Endometrium (tissue), 2 donors: ENCODE results near the gene DENND1B.
"Not testable (repeated sequence)": the region's sequence is repeated elsewhere in the genome, so short reads cannot be mapped to it uniquely, and the experiment has no call there.

Experiments used
- FAIRE-seq: peaks from 2 replicates; lab custom pipeline; 2012; peaks lifted over from hg19 to GRCh38; lab: Jason Lieb, UNC
- donor health status: control.
- donor health status: control.

DENND1B gene

DNA sequence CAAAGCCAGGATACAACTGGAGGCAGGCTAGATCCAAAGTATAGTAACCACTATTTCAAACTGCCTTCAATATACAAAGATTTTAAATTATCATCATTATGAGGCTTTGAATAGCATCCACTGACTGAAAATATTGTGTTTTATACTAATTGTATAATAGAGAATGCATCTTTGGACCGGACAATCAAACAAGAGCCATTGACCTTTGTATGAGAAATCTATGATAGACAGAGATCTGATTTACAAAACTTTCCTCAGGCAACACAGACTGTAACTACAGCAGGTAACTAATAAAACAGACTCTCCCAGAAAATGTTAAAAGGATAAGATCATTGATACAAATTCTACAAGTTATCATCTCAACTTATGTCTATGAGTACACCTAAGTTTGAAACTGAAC is 152.9 kb downstream of the DENND1B start:
- no peak for FAIRE-seq

DNA sequence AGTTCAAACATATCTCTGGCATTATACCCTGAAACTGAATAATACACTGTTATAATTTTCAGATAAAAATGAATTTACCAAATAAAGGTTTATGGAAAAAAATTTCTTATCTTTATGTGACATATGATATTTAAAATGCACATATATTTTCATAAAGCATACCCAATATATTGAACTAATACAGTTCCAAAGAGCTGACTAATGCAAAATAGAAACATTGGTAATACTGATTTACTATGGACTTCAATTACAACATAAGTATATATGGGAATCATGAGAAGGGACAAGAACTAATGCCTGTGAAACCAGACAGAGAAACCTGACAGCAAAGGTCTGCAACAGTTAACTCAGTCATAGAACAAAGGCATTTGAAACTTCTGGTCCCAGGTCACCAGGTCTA is 153.5 kb downstream of the DENND1B start:
- FAIRE-seq, result no peak

DNA sequence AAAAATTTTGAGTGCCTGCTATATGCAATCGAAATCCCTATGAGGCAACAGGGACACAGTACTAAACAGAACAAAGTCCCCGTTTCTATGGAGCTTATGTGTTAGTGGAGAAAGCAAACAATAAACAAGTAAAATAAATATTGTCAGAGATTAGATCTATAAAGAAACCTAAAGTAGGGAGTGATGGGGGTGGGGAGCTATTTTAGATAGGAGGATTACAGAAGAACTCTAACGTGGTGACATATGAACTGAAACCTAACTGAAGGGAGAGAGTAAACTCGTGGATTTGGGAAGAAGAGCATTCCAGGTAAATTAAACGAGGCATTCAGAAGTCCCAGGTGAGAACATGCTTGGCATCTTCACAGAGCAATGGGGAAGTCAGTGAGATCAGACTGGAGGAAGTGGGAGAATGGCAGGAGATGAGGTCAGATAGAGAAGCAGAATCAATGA is 154.5 kb downstream of the DENND1B start:
- FAIRE-seq, result no peak

DNA sequence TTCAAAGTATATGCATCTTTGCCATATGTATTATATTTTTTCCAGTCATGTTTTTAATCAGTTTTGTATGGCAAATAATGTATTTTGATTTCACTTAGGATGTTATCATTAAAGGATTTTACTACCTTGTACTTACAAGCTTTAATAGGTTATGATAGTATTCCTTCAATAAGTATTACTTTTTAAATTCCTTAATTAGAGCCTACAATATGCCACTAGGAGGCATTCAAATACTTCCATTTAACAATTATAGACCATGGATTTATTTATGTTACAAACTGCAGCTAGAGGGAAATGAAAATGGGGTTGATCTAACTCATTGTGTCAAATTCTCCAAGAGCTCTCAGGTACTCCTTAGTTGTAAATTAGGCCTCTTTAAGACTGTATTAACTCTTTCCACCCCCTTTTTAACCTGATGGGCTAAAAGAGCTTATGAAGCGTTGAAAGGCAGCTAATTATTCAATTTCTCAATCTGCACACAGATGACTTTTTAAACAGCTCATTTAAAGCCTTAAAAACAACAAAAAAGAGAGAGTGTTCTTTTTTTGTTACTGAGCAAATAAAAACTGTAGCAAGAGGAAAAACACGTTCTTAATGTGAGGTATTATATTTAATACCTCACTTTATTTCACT is 156.2 kb downstream of the DENND1B start:
- no peak for FAIRE-seq

DNA sequence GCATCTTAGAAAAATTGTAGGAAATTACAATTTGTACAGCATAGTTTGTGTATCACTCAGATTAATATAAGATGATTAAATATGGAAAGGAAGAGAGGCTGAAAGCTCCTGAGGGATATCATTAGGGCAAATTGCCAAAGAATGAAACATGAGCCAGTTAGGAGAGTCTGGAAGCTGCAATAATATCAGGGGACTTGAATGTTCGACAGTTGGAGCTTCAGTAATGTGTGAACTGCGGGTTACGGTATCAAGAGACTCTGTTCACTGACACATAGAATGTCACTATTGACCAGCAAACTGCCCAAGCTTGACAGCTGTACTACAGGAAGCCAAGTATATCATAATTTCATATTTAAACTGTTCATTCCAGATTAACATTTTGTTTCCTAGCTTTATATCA is 157.2 kb downstream of the DENND1B start:
- FAIRE-seq, result no peak

DNA sequence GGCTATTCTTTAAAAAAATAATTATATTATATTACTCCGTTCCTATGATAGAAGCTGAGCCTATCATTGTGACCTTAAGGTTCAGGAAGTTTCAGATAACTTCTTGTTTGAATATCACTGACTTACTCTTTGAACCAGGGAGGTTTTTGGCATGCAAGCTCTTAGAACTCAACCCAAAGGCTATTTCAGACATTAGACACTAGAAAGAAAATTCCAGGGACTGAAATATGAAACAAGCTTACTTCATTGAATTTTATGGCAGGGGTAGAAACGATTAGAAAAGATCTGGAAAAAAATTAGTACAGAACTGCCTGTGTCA is 159.6 kb downstream of the DENND1B start:
- FAIRE-seq, result no peak

DNA sequence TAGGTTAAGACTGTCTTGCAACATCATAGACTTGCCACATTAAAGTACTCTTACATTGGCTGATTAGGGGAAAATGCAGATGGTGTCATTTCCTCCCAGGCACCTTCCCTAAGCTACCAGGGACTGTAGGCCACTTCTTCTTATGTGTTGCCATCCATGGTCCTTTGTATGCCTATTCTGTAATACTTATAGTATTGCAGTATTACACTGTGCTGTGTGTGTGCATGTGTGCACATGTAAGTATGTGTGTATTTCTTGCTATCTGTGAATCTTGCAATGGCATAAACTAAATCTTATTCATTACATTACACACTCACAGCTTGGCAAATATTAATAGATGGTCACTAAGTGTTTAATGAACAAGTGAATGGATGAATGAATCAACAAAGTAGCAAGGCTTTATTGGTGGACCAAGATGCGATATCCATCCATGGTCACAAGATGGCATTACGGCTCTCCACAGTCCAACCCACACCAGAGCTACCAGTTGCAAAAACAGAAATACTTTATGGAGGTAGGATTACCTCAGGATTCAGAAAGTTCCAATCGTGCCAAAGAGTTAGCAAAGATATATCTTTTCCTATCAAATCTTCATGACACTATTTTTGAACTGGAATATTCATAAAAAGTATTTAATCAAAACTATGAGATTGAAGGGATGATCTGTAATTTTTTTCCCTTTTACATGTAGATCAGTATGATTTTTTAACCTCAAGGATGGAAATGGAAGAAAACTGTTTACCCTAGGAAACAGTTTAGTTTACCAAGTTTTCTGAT is 160.2 kb downstream of the DENND1B start:
- no peak for FAIRE-seq

DNA sequence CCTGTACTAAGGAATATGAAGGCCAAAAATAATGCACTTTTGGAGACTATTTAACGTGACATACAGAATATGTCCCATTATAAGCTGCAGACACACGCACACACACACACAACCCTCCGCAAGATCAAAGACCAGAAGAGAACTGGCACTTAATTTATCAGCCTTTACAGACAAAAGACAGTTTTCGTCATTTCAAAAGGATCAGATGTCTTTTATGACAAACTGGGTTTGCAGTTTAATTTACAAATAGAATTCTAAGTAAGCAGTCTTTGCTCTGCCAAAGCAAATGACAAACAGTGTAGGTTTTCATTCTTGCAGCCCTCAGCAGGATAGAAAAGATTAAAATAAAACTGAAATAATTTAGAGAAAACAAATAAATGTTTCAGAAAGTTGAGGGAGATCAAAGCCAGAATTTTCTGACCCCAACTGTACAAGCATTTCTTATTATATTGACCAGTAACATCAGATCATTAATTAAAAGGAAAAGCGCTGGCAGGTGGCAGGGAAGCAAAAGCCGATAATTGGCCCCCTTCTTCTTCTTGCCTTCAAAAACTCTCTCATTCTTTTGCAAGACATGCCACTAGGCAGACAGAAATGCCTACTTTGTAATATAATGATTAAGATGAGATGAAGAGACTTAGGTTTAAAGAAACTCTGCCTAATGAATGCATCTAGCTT is 169.0 kb downstream of the DENND1B start:
- no peak for FAIRE-seq

DNA sequence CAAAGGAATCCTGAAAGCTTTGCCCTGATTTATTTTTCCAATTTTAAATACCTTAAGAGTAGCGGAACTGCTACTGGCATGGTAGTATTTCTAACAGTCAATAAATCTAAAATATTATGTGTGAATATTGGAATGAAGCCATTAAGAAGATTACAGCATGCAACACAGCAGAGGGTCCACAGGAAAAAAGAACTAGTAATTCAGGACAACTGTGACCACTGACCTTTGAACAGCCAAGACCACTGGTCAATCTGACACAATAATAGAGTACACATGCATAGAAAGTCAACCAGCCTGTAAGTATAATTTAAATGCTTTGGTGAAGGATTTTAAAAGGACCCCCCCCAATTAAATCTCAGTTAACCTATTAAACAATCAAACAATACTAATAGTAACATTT is 171.0 kb downstream of the DENND1B start:
- no peak for FAIRE-seq

DNA sequence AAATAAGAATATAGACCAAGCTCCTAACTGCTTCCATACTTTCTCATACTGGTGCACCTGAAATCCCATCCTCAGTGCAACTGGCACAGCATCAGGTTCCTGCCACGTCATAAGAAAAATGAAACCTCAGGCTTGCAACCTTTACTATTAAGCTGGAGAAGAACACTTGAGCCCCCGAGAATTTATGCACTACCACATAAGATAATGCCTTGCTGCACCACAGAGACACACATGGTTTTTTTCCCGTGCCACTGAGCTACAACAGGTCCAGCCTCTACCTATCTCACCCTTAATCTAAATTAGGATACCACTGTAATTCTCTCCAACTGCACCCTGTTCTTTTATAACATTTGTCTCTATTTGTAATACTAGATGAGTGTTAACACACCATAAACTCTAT is 174.5 kb downstream of the DENND1B start:
- FAIRE-seq, result no peak

DNA sequence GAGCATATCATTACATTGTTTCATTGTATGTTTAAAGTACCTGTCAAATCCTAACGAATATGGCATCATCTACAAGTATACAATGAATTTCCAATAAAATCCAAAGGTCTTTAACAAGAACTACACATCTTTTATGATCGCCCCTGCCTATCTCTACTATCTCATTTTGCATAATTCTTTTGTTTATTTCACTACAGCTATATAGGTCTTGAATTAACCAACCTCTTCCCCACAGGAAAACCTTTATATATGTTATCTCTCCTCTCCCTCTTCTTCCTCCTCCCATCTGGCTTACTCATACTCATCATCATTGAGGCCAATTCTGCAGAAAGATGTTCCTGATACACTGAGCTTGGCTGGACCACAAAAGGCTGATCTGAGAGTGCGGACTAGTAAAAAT is 175.5 kb downstream of the DENND1B start:
- no peak for FAIRE-seq

DNA sequence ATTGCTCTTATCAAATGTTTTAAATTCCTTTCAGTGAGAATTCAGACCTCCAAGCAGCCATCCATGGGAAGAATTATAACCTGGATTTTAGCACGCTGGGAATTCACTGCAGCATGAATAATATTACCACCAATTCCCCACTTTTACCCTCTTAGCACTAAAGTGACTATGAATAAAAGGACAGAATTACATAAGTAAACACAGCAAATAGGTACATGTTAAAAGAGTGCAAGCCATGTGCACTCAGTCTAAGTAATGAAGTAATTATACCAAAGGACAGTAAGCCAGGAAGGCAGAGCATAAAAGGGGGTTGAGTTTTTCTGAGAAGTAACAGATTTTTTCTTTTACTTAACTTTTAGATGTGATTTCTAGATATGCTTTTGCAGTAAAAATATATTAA is 176.3 kb downstream of the DENND1B start:
- FAIRE-seq, result no peak

DNA sequence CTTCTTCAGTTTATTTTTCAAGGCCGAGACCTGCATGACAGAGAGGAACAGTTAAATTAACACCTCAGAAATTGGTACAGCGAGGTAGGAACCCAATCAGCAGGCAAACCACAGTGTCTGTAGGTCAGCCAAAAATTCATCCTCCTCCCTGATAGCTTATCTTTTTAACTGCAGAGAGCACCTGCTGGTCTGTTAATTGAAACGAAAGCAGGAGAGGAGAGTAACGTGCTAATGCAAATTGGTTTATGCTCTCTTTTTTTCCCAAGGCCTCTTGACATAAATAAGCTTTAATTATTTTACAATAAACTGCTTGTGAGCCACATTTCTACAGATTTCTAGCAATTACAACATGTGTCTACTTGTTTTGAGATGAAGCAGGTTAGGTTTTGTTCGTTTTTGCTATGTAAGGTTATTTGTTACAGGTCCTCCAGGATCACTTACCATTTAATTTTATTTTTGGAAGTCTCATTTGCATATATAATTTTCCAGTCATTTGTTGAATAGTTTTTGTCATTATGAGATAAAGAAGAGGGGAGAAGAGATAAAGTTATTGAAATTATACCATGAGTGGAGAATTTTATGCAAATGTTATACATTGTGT is 179.9 kb downstream of the DENND1B start:
- FAIRE-seq, result no peak

DNA sequence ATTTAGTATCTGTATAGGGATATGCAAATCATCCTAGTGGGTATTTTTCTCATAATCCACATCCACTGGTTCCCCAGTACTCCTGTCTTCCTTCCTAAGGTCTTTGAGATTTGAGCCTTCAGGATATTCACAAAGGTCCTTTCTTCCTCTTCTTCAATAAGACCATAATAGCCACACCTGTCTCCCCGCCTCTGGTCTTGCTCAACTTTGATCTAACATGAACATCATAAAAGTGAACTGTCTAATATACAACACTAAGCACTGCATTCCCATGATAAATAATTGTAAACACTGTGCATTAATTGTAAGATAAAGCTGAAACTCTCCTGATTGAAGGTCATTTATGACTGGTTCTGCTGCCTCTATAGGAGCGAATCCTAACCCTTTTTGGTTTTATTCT is 184.6 kb downstream of the DENND1B start:
- no peak for FAIRE-seq

DNA sequence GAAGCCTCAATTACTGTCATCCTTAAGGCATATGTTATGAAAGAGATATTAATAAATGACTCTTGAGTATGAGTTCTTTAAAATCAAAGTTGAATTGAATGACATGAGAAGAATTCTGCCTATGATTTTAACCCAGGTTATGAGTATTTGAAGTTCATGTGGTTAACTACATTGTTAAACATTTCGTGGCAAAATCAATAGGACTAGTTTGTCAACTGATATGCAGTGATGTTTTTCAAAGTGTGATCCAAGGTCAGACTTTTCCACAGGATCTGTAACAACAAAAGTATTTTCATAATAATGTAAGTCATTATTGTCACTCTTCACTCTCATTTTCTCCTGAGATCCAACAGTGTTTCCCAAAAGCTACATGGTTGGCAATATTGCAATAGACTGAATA is 189.5 kb downstream of the DENND1B start:
- FAIRE-seq, result no peak

DNA sequence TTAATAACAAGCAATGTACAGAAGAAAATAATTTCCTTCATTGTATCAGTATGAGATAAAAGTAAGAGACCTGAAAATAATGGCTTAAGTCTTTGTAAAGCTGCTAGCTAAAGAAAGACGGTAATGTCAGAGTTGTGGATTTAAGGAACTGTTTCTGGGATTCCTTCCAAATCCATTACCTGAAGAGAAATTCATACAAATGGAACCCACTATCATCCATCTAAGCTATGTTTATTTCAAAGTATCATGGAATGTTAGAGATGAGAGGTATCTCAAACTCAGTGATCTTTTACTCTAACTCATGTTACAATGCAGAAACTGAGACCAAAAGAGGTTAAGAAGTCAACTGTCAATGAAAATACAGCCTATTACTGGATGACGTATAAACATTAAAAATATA is 197.7 kb downstream of the DENND1B start:
- no peak for FAIRE-seq

DNA sequence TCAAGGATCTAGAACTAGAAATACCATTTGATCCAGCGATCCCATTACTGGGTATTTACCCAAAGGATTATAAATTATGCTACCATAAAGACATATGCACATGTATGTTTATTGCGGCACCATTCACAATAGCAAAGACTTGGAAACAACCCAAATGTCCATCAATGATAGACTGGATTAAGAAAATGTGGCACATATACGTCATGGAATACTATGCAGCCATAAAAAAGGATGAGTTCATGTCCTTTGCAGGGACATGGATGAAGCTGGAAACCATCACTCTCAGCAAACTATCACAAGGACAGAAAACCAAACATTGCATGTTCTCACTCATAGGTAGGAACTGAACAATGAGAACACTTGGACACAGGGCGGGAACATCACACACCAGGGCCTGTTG is 199.7 kb downstream of the DENND1B start:
- FAIRE-seq, result not testable (repeated sequence)

DNA sequence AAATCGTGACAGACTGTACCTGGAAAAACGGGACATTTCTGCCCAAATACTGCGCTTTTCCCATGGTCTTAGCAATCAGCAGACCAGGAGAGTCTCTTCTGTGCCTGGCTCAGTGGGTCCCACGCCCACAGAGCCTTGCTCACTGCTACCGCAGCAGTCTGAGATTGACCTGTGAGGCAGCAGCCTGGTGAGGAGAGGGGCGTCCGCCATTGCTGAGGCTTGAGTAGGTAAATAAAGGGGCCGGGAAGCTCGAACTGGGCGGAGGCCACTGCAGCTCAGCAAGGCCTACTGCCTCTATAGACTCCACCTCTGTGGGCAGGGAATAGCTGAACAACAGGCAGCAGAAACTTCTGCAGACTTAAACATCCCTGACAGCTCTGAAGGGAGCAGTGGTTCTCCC is 203.1 kb downstream of the DENND1B start:
- FAIRE-seq, result no peak

DNA sequence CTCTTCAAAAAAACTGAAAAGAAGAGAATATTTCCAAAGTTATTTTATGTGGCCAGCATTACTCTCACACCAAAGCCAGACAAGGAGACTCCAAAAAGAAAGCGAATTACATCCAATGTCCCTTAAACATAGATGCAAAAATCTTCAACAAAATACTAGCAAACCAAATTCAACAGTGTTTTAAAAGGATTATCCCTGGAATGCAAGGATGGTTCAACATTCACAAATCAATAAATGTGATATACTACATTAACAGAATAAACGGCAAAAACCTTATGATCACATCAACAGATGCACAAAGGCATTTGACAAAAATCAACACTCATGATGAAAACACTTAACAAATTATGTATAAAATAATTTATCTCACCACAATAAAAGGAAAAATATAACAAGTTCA is 207.8 kb downstream of the DENND1B start:
- no peak for FAIRE-seq

DNA sequence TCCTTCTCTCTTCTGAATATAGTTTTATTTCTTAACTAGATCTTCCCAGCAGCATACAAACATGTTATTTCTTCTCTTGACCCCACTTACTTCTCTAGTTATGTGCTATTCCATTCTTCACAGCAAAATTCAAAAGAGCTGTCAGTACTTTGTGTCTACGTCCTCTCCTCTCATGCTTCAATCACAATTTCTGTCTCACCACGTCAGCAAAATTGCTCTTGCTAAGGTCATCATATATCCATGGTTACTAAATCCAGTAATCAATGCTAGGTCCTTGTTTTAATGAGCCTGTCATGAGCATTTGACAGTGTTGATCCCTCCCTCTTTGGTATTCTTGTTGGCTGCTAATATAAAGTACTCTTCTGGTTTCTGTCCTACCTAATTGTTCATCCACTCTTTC is 214.2 kb downstream of the DENND1B start:
- FAIRE-seq, result no peak

DNA sequence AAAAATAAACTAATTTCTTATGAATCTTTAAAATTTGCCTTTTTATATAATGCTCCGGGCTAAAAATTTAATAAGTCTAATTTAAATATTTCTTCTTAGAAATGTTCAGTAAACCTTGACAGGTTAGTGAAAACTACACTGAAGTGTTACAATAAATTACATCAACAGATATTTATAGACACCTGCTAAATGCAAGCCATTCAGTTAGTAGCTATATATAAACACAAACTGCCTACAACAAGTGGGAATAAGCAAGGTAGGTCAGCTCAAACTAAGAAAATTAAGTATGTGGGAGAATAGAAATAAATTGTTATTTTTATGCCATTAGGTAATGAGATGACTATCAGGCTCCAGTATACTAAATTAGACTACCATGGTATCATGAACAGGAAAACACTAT is 215.6 kb downstream of the DENND1B start:
- FAIRE-seq, result no peak

DNA sequence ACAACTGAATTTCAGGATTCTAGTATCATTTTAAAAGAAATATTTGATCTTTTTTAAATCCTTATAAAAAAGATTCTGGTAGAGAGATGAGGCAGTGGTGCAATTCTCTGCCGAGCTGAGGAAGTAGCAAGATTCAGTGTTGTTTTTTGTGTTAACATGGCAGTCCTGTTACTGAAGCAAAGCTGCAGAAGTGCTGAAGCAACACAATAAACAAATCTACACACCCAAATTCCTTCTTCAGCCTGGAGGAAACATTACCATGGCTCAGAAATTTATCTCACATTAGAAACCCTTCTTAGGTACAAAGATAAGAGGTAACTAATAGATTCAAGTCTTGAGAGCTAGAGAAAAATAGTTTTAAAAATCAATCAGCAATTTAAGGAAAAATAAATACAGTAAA is 216.0 kb downstream of the DENND1B start:
- no peak for FAIRE-seq

DNA sequence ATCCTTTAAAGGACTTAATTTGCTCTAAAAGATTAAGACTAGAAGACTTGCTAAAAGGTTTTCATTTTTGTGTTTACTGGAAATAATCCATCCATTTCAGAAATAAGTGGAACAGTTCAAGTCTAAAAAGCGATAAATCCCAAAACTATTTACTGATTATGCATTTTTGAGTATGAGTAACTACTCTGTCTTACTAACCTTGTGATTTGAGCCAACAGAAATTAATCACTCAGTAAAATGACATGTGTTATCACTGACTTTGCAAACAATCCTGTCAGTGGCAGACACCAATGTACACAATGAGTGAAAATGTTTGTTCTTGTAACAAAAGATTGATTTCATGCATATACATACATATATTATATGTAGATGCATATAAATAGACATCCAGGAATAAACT is 218.0 kb downstream of the DENND1B start:
- FAIRE-seq, result no peak
